GM04503 (cell line): ENCODE measurements around the gene BOLL.
"Not testable (repeated sequence)": the region's sequence is repeated elsewhere in the genome, so short reads cannot be mapped to it uniquely, and the experiment has no call there.

Experiments used
- DNase-seq: peaks from one replicate; pipeline ENCODE4 v3.0.0-alpha.2; 2012; ENCODE audit warnings: low read depth

BOLL gene

GRCh38 chr2:197705912-197706838 is 78.9 kb downstream of the BOLL start:
- no peak for DNase-seq

DNA sequence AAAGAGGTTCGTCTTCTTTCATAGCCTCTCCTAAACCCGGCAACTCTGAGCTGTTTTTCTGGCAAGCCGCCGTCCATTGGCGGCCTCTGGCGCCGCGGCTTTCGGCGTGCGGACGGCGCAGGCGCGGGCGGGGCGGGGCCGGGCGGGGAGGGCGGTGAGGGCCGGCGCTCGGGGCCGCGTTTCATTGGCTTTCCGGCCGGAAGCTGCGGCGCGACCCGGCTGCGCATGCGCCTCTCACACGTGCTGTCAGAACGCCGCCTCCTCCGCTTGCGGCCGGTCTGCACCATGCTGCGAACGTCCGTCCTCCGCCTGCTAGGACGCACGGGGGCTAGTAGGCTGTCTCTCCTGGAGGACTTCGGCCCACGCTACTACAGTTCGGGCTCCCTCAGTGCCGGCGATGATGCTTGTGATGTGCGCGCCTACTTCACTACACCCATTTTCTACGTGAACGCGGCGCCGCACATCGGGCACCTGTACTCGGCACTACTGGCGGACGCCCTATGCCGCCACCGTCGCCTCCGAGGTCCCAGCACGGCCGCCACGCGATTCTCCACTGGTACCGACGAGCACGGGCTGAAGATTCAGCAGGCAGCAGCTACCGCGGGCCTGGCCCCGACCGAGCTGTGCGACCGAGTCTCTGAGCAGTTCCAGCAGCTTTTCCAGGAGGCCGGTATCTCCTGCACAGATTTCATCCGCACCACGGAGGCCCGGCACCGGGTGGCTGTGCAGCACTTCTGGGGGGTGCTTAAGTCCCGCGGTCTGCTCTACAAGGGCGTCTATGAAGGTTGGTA is 79.8 kb downstream of the BOLL start, which contains the start of gene MARS2:
TSS of gene MARS2 (plus strand) at position 249 of the 791 bp plus-strand sequence. CDS start at position 286, 37 bp downstream.
- peak; percentile 39 for DNase-seq

DNA sequence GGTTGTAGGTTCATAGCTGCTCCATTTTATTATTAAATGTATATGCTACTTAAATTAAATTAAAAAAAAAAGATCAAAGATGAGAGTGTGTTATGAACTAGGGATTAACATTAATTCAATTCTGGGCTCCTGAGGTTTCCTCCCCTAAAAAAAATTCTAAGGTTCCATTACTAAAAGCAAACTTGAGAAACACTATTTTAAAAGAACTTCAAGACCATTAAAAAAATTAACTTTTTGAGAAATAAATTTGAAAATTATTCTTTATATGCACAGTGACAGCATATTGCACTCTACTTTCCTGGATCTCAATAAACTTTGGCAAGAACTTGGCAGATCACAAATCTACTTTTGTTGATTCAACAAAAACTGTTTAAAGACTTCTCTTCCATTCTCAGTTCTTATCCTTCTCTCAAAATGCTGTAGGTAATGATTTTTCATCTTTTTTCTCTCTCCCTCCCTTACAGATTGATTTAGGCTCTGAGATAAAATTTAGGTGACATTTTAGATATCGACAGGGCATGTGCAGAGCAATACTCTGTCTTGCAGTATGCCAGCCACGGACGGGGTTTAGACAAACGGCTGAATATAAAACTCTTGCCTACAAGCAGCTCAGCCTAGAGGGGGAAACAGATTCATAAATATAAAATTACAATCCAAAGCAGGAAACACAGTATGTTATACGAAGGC is 80.5 kb downstream of the BOLL start:
- DNase-seq, result no peak

DNA sequence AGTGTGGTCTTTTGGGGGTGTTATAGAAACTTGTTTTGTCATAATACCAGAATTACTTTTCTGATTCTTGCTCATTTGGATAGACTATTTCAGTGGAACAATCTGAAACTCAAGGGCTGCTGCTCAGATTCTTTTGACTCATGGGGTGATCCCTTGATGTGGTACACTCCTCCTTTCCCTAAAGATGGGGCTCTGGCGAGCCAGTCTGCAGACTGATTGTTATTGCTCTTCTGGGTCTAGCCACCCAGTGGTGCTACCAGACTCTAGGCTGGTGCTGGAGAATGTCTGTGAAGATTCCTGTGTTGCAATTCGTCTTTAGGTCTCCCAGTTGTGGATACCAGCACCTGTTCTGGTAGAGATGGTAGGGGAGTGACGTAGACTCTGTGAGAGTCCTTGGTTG is 84.2 kb downstream of the BOLL start:
- no peak for DNase-seq

GRCh38 chr2:197699724-197700123 is 85.4 kb downstream of the BOLL start:
- DNase-seq, result not testable (repeated sequence)

- DNase-seq, result not testable (repeated sequence)
These were observed 88.5 kb downstream of the BOLL start for GRCh38 chr2:197696571-197696970.

DNA sequence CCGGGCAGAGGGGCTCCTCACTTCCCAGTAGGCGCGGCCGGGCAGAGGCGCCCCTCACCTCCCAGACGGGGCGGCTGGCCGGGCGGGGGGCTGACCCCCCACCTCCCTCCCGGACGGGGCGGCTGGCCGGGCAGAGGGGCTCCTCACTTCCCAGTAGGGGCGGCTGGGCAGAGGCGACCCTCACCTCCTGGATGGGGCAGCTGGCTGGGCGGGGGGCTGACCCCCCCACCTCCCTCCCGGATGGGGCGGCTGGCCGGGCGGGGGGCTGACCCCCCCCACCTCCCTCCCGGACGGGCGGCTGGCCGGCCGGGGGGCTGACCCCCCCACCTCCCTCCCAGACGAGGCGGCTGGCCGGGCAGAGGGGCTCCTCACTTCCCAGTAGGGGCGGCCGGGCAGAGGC is 89.1 kb downstream of the BOLL start:
- DNase-seq, result not testable (repeated sequence)

DNA sequence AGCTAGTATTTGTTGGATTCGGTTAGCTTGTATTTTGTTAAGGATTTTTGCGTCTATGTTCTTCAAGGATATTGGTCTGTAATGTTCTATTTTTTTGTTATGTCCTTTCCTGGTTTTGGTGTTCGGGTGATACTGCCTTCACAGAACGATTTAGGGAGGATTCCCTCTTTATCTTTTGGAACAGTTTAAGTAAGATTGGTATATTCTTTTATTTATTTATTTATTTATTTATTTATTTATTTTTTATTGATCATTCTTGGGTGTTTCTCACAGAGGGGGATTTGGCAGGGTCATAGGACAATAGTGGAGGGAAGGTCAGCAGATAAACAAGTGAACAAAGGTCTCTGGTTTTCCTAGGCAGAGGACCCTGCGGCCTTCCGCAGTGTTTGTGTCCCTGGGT is 89.9 kb downstream of the BOLL start:
- not testable (repeated sequence) for DNase-seq

- DNase-seq, result peak; percentile 12
These were observed 107.6 kb downstream of the BOLL start for GRCh38 chr2:197677483-197677882.

- no peak for DNase-seq
These were observed 108.1 kb downstream of the BOLL start for GRCh38 chr2:197677056-197677455.
